K562 (cell line): ENCODE data around the gene HSPB6. TPM values are rescaled to one million over a fixed set of nuclear protein-coding genes. Genes with fewer than 3 reads are reported as not detected.

Experiments used
- ARID1B ChIP-seq: fragments of 450-650 bp; IDR thresholded peaks from 2 replicates; pipeline ENCODE4 v1.6.1; 2016; ENCODE audit warnings: antibody characterized with exemption, mild to moderate bottlenecking, inconsistent platforms
- BMI1 ChIP-seq: fragments of 150-350 bp; IDR thresholded peaks from 2 replicates; pipeline ENCODE4 v1.6.1; 2014; ENCODE audit warnings: low read length
- BRF2 ChIP-seq: IDR thresholded peaks from 3 replicates; pipeline ENCODE4 v1.6.1; 2011; ENCODE audit warnings: borderline replicate concordance, mild to moderate bottlenecking; ENCODE audit not compliant: insufficient read length, insufficient read depth
- CREB5 ChIP-seq: fragments of 250-450 bp; sonication (Bioruptor Pico); IDR thresholded peaks from 2 replicates; pipeline ENCODE4 v1.5.0; 2020; ENCODE audit warnings: mild to moderate bottlenecking
- DACH1 ChIP-seq: fragments of 450-650 bp; IDR thresholded peaks from 2 replicates; pipeline ENCODE4 v1.6.1; 2018; ENCODE audit not compliant: partially characterized antibody
- ETS2 ChIP-seq: IDR thresholded peaks from 2 replicates; pipeline ENCODE4 v1.6.1; 2016; ENCODE audit warnings: borderline replicate concordance, missing genetic modification characterization, mild to moderate bottlenecking, moderate library complexity, missing compliant biosample characterization; ENCODE audit not compliant: poor library complexity, severe bottlenecking
- HMGN3 ChIP-seq: IDR thresholded peaks from 2 replicates; pipeline ENCODE4 v1.6.1; 2011; ENCODE audit warnings: borderline replicate concordance, low read depth, mild to moderate bottlenecking, mixed read lengths, low read length; ENCODE audit not compliant: insufficient read length; ENCODE audit errors: extremely low read depth
- NCOA2 ChIP-seq, 2 experiments: fragments of 450-650 bp; IDR thresholded peaks; 2 replicates each; pipeline ENCODE4 v1.6.1; 2018; ENCODE audit warnings: mild to moderate bottlenecking in 2 of 2, moderate library complexity in 1 of 2; ENCODE audit not compliant: partially characterized antibody in 2 of 2
- NFIC ChIP-seq: fragments of 450-650 bp; IDR thresholded peaks from 2 replicates; pipeline ENCODE4 v1.6.1; 2017; ENCODE audit warnings: mild to moderate bottlenecking, inconsistent platforms
- SAFB2 ChIP-seq: fragments of 200-400 bp; formaldehyde crosslinking; IDR thresholded peaks from 2 replicates; pipeline ENCODE4 v1.6.1; 2018; ENCODE audit warnings: borderline replicate concordance, low read length, low read depth, moderate library complexity; ENCODE audit not compliant: severe bottlenecking
- SP2 ChIP-seq: IDR thresholded peaks from 2 replicates; pipeline ENCODE4 v1.6.1; 2011; ENCODE audit warnings: mild to moderate bottlenecking, low read depth, low read length, moderate library complexity; ENCODE audit not compliant: poor library complexity, severe bottlenecking; ENCODE audit errors: extremely low read depth
- U2AF2 ChIP-seq: fragments of 200-400 bp; formaldehyde crosslinking; optimal IDR thresholded peaks from 2 replicates; pipeline ENCODE3; 2017; ENCODE audit warnings: low read depth, mild to moderate bottlenecking, low read length
- ZBTB17 ChIP-seq: fragments of 450-650 bp; formaldehyde crosslinking; IDR thresholded peaks from 2 replicates; pipeline ENCODE4 v1.4.0; 2020; ENCODE audit warnings: mild to moderate bottlenecking
- ZBTB34 ChIP-seq: fragments of 250-450 bp; sonication (Bioruptor Pico); IDR thresholded peaks from 2 replicates; pipeline ENCODE4 v1.8.0; 2021; ENCODE audit warnings: mild to moderate bottlenecking, moderate library complexity
- ZNF184 ChIP-seq: sonication (generic); formaldehyde crosslinking; IDR thresholded peaks from 2 replicates; pipeline ENCODE4 v1.5.0; 2020; ENCODE audit warnings: missing genetic modification reagents
- ZNF239 ChIP-seq: fragments of 250-450 bp; sonication (Bioruptor Pico); IDR thresholded peaks from 2 replicates; pipeline ENCODE4 v1.4.0; 2020; ENCODE audit warnings: mild to moderate bottlenecking
- ZNF282 ChIP-seq: sonication (generic); formaldehyde crosslinking; IDR thresholded peaks from 2 replicates; pipeline ENCODE4 v1.8.1; 2023; ENCODE audit warnings: missing genetic modification reagents
- ZNF431 ChIP-seq: sonication (generic); formaldehyde crosslinking; IDR thresholded peaks from 2 replicates; pipeline ENCODE4 v1.8.0; 2022; ENCODE audit warnings: mild to moderate bottlenecking, missing genetic modification reagents
- ZNF583 ChIP-seq: fragments of 250-450 bp; sonication (Bioruptor Pico); IDR thresholded peaks from 2 replicates; pipeline ENCODE4 v1.4.0; 2020
- polyA plus RNA-seq, 8 experiments: library from polyadenylated mRNA; depleted of rRNA in 4 of 8; stranded (reverse) in 5 of 8; unstranded in 3 of 8; fragments of >200 nt; fragmentation: Nextera tagmentation in 2 of 8; fragmentation: Illumina TruSeq in 1 of 8; extraction: Ambion mirVana in 2 of 8; extraction: Trizol in 1 of 8; gene quantifications; 2 replicates each; pipeline versions ENCODE4 v1.2.1 to v1.2.3, GENCODE V29; 2011 to 2014; ENCODE audit warnings: inconsistent platforms in 1 of 8, missing spikeins in 1 of 8
- total RNA-seq, 7 experiments: library from RNA; depleted of rRNA in 6 of 7; stranded (reverse); fragments of >200 nt in 6 of 7; fragmentation: Illumina TruSeq in 2 of 7; extraction: Trizol in 2 of 7; gene quantifications; 2 replicates each; pipeline versions ENCODE4 v1.2.1 to v1.2.3, GENCODE V29; 2011 to 2021; ENCODE audit warnings: low replicate concordance in 1 of 7
- TF ChIP-seq, protein P1 (sequence below): sonication (generic); formaldehyde crosslinking; IDR thresholded peaks from 2 replicates; pipeline ENCODE4 v1.8.0; 2023; ENCODE audit warnings: mild to moderate bottlenecking, missing genetic modification reagents

HSPB6 gene
- total and polyA plus RNA-seq, 9 of the 15 experiments (the other 6 are each of a cell fraction or from before 2014, with no cell fraction given): 0.55 TPM; not detected in 8

DNA sequence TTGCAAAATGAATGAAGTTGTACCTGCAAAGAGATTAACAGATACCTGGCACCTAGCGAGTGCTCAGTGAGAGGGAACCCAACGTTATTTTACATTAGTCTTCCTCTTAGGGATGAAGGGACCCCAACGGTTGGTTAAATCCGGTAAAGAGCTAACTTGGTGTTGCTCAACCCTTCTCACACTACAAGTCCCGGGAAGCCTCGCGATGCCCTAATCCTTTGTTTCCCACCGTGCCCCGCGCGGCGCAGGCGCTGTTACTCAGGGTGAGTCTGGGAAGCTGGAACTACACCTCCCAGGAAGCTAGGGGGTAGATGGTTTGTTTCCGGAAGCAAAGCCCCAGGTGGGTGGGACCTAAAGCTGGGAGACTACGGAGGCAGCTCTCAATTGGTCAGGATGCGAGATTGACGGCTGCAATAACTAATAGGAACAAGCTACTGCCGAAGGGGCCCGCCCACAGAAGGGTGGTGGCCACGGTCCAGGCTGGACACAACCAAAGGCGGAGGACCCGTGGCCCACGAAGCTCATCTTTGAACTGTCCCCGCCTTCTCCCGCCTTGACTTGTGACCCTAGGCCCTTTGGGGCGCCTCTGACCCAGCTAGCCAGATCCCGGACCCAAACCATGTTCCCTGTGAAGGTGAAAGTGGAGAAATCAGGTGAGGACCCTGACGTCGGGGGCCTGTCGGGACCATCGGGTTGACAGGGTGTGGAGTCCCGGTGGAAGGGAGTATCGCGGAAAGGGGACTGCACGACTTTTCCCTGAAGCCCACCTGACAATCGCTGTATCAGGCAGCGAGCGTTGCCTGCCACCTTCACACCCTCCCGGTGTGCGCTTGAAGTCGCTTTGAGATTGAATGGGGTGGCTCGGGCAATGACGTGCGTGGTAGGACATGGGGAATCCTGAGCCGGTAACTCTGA lies 8.5 kb downstream of the HSPB6 start, which contains the start of gene LIN37 (continued):
- no peak for TF ChIP-seq ZNF184 (CRISPR knock-in tag)
- TF ChIP-seq ZNF431 (CRISPR knock-in tag): no peak
- TF ChIP-seq, protein P1, sequence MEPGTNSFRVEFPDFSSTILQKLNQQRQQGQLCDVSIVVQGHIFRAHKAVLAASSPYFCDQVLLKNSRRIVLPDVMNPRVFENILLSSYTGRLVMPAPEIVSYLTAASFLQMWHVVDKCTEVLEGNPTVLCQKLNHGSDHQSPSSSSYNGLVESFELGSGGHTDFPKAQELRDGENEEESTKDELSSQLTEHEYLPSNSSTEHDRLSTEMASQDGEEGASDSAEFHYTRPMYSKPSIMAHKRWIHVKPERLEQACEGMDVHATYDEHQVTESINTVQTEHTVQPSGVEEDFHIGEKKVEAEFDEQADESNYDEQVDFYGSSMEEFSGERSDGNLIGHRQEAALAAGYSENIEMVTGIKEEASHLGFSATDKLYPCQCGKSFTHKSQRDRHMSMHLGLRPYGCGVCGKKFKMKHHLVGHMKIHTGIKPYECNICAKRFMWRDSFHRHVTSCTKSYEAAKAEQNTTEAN: no peak
- TF ChIP-seq CREB5 (CRISPR knock-in tag): no peak
- TF ChIP-seq SP2: peak; percentile 83
- no peak for TF ChIP-seq ZNF282 (CRISPR knock-in tag)
- no peak for TF ChIP-seq ZNF239
- no peak for TF ChIP-seq U2AF2
- TF ChIP-seq ZNF583: no peak
- TF ChIP-seq ARID1B: no peak
- peak; percentile 90 for TF ChIP-seq NFIC
- 0 out of 2 replicates have a peak, but pooled peaks have one; percentile 24 for TF ChIP-seq ZBTB17
- no peak for TF ChIP-seq SAFB2
- no peak for TF ChIP-seq BRF2
- TF ChIP-seq ZBTB34 (CRISPR knock-in tag): no peak
- TF ChIP-seq ETS2 (tag): no peak
- TF ChIP-seq BMI1: no peak
- no peak for TF ChIP-seq DACH1
- no peak for TF ChIP-seq NCOA2 (IDR thresholded peaks at IDR 0.05; ENCODE audit: partially characterized antibody in 2 of 2)
- no peak for TF ChIP-seq HMGN3
